Breast epithelium (tissue), 3 donors: ENCODE results near the gene IL17RC.

ENCODE experiments used
- CTCF ChIP-seq, 3 donors: fragments of 450-650 bp; IDR thresholded peaks; one replicate each; pipeline ENCODE4 v1.5.1; 2016 to 2017; ENCODE audit warnings: antibody characterized with exemption in 3 of 3, mild to moderate bottlenecking in 3 of 3, moderate library complexity in 3 of 3
- POLR2A ChIP-seq: fragments of 450-650 bp; IDR thresholded peaks from one replicate; pipeline ENCODE4 v1.6.1; 2016; ENCODE audit warnings: antibody characterized with exemption, mild to moderate bottlenecking, moderate library complexity
- POLR2AphosphoS5 ChIP-seq, 3 donors: sonication (generic); formaldehyde crosslinking; IDR thresholded peaks; one replicate each; pipeline ENCODE4 v1.6.1; 2017; ENCODE audit warnings: antibody characterized with exemption in 3 of 3

GRCh38 chr3:9932843-9933560 lies 16.1 kb downstream of the IL17RC start:
- TF ChIP-seq CTCF (IDR thresholded peaks at IDR 0.05) (peak; percentile 66 to 91 (median 74)), POLR2A (no peak), POLR2AphosphoS5 (IDR thresholded peaks at IDR 0.05) (peak in 2 of 3 donors; percentile 25 to 47)
